Gastroesophageal sphincter (tissue), 3 donors: ENCODE results near the gene SIPA1L3.

Experiments used
- EP300 ChIP-seq: sonication (generic); formaldehyde crosslinking; IDR thresholded peaks from one replicate; pipeline ENCODE4 v1.6.1; 2017; ENCODE audit warnings: antibody characterized with exemption, mild to moderate bottlenecking
- POLR2A ChIP-seq, 2 donors: fragments of 450-650 bp; IDR thresholded peaks; one replicate each; pipeline ENCODE4 v1.6.1; 2017; ENCODE audit warnings: antibody characterized with exemption in 2 of 2, mild to moderate bottlenecking in 2 of 2, moderate library complexity in 1 of 2
- POLR2AphosphoS5 ChIP-seq: sonication (generic); formaldehyde crosslinking; IDR thresholded peaks from one replicate; pipeline ENCODE4 v1.6.1; 2017; ENCODE audit warnings: antibody characterized with exemption
- TF ChIP-seq, protein P1 (sequence below), 4 experiments: fragments of 200-600 bp in 2 of 4; fragments of 450-650 bp in 2 of 4; sonication (generic) in 1 of 4; IDR thresholded peaks; one replicate each; pipeline ENCODE4 v1.5.1; 2017 to 2019; ENCODE audit warnings: antibody characterized with exemption in 4 of 4, mild to moderate bottlenecking in 2 of 4, moderate library complexity in 2 of 4

GRCh38 chr19:37948362-37948761 is 41.4 kb downstream of the SIPA1L3 start:
- TF ChIP-seq, protein P1, sequence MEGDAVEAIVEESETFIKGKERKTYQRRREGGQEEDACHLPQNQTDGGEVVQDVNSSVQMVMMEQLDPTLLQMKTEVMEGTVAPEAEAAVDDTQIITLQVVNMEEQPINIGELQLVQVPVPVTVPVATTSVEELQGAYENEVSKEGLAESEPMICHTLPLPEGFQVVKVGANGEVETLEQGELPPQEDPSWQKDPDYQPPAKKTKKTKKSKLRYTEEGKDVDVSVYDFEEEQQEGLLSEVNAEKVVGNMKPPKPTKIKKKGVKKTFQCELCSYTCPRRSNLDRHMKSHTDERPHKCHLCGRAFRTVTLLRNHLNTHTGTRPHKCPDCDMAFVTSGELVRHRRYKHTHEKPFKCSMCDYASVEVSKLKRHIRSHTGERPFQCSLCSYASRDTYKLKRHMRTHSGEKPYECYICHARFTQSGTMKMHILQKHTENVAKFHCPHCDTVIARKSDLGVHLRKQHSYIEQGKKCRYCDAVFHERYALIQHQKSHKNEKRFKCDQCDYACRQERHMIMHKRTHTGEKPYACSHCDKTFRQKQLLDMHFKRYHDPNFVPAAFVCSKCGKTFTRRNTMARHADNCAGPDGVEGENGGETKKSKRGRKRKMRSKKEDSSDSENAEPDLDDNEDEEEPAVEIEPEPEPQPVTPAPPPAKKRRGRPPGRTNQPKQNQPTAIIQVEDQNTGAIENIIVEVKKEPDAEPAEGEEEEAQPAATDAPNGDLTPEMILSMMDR (IDR thresholded peaks at IDR 0.05) = no peak
- TF ChIP-seq POLR2A (IDR thresholded peaks at IDR 0.05) = no peak
- no peak for TF ChIP-seq EP300
- TF ChIP-seq POLR2AphosphoS5 = no peak
